GM19468 (cell line): ENCODE data around the gene OR13A1.
"Not testable (repeated sequence)": the region's sequence is repeated elsewhere in the genome, so short reads cannot be mapped to it uniquely, and the experiment has no call there.

Experiments used
- ATAC-seq: cut with Tn5 transposase; IDR thresholded peaks from one replicate; pipeline ENCODE4 v1.9.1; 2021; ENCODE audit warnings: mild to moderate bottlenecking, moderate library complexity, moderate number of reproducible peaks; ENCODE audit not compliant: unreplicated experiment; ENCODE audit errors: extremely low read depth

OR13A1 gene

GRCh38 chr10:45315508-45315907 is at the start of gene OR13A1:
TSS of gene OR13A1 (minus strand) at chr10:45315608. CDS start at chr10:45304422, 11,186 bp downstream.
- no peak for ATAC-seq

GRCh38 chr10:45361983-45362799 is 46.8 kb upstream of the OR13A1 start:
- ATAC-seq: not testable (repeated sequence)

GRCh38 chr10:45358961-45359360 is 43.6 kb upstream of the OR13A1 start:
- ATAC-seq: not testable (repeated sequence)

GRCh38 chr10:45355494-45355893 is 40.1 kb upstream of the OR13A1 start:
- no peak for ATAC-seq

GRCh38 chr10:45354261-45354660 is 38.9 kb upstream of the OR13A1 start:
- no peak for ATAC-seq

GRCh38 chr10:45353186-45353585 is 37.8 kb upstream of the OR13A1 start:
- no peak for ATAC-seq

- not testable (repeated sequence) for ATAC-seq
Observed at GRCh38 chr10:45348196-45348765, 32.9 kb upstream of the OR13A1 start.

GRCh38 chr10:45347464-45347863 is 32.1 kb upstream of the OR13A1 start:
- not testable (repeated sequence) for ATAC-seq

GRCh38 chr10:45346652-45347335 is 31.4 kb upstream of the OR13A1 start:
- not testable (repeated sequence) for ATAC-seq

GRCh38 chr10:45340420-45340819 is 25.0 kb upstream of the OR13A1 start:
- ATAC-seq: not testable (repeated sequence)

GRCh38 chr10:45339894-45340293 is 24.5 kb upstream of the OR13A1 start:
- no peak for ATAC-seq

GRCh38 chr10:45331824-45332223 is 16.4 kb upstream of the OR13A1 start:
- ATAC-seq: not testable (repeated sequence)

GRCh38 chr10:45326864-45327263 is 11.5 kb upstream of the OR13A1 start:
- ATAC-seq: not testable (repeated sequence)

GRCh38 chr10:45325116-45325515 is 9.7 kb upstream of the OR13A1 start:
- ATAC-seq: no peak

GRCh38 chr10:45319702-45320101 is 4.3 kb upstream of the OR13A1 start:
- no peak for ATAC-seq

GRCh38 chr10:45313264-45313873 is 2.0 kb downstream of the OR13A1 start:
- no peak for ATAC-seq

- no peak for ATAC-seq
Observed at GRCh38 chr10:45308707-45309106, 6.7 kb downstream of the OR13A1 start.

- no peak for ATAC-seq
Observed at GRCh38 chr10:45302573-45302972, 12.8 kb downstream of the OR13A1 start.

- not testable (repeated sequence) for ATAC-seq
Observed at GRCh38 chr10:45298341-45298955, 17.0 kb downstream of the OR13A1 start.

GRCh38 chr10:45294681-45295080 is 20.7 kb downstream of the OR13A1 start:
- ATAC-seq: no peak
